Measurements from ENCODE around the gene KMT2D. TPM values are rescaled to one million over a fixed set of nuclear protein-coding genes. Genes with fewer than 3 reads are reported as not detected.

KMT2D gene
- total RNA-seq, 2 donors from 2014 or later = 68.6 to 84.2 TPM

- Mint-ChIP-seq H3K4me1 (ENCODE audit: low read depth) (peaks cover 51% of the 10 kb centered on the region), H3K36me3 (ENCODE audit: insufficient read depth in 2 of 2) (peaks cover 14 to 25% of the 10 kb centered on the region in 2 donors), H3K9me3 (no peaks in the 10 kb centered on the region), H3K27ac (no peak overlapping the region), H3K27me3 (ENCODE audit: low read depth) (no peaks in the 10 kb centered on the region), H3K4me3 (no peak overlapping the region)
- DNase-seq (no peak), ATAC-seq (replicated peaks in 1 of 2) (no peak)
Measured at GRCh38 chr12:49055092-49055491, 5.5 kb downstream of the KMT2D start.

- H3K27ac Mint-ChIP-seq = no peak overlapping the region
- no peak for ATAC-seq (replicated peaks in 1 of 2)
- no peak overlapping the region for H3K4me3 Mint-ChIP-seq
- H3K27me3 Mint-ChIP-seq (ENCODE audit: low read depth) = no peaks in the 10 kb centered on the region
- peaks cover 14 to 25% of the 10 kb centered on the region in 2 donors for H3K36me3 Mint-ChIP-seq (ENCODE audit: insufficient read depth in 2 of 2)
- H3K4me1 Mint-ChIP-seq (ENCODE audit: low read depth) = peaks cover 51% of the 10 kb centered on the region
- DNase-seq = no peak
- H3K9me3 Mint-ChIP-seq = no peaks in the 10 kb centered on the region
Measured at GRCh38 chr12:49054524-49054923, 6.1 kb downstream of the KMT2D start.

GRCh38 chr12:49054096-49054495 lies 6.5 kb downstream of the KMT2D start:
- Mint-ChIP-seq H3K27ac (no peak overlapping the region), H3K4me3 (no peak overlapping the region), H3K4me1 (ENCODE audit: low read depth) (peaks cover 51% of the 10 kb centered on the region), H3K36me3 (ENCODE audit: insufficient read depth in 2 of 2) (peaks cover 15 to 25% of the 10 kb centered on the region in 2 donors), H3K27me3 (ENCODE audit: low read depth) (no peaks in the 10 kb centered on the region), H3K9me3 (no peaks in the 10 kb centered on the region)
- DNase-seq = no peak
- no peak for ATAC-seq (replicated peaks in 1 of 2)

GRCh38 chr12:49052451-49053208 lies 8.0 kb downstream of the KMT2D start:
- Mint-ChIP-seq H3K36me3 (ENCODE audit: insufficient read depth in 2 of 2) (peaks cover 21 to 27% of the 10 kb centered on the region in 2 donors), H3K4me3 (no peak overlapping the region), H3K4me1 (ENCODE audit: low read depth) (peaks cover 36% of the 10 kb centered on the region), H3K27me3 (ENCODE audit: low read depth) (no peaks in the 10 kb centered on the region), H3K27ac (no peak overlapping the region), H3K9me3 (no peaks in the 10 kb centered on the region)
- ATAC-seq (replicated peaks in 1 of 2) (no peak), DNase-seq (no peak)

- Mint-ChIP-seq H3K4me1 (ENCODE audit: low read depth) (peaks cover 29% of the 10 kb centered on the region), H3K27ac (no peak overlapping the region), H3K4me3 (no peak overlapping the region), H3K9me3 (no peaks in the 10 kb centered on the region), H3K27me3 (ENCODE audit: low read depth) (no peaks in the 10 kb centered on the region), H3K36me3 (ENCODE audit: insufficient read depth in 2 of 2) (peaks cover 21 to 28% of the 10 kb centered on the region in 2 donors)
- ATAC-seq (replicated peaks in 1 of 2) = no peak
- no peak for DNase-seq
Measured at GRCh38 chr12:49051777-49052438, 8.7 kb downstream of the KMT2D start.

- peaks cover 23 to 28% of the 10 kb centered on the region in 2 donors for H3K36me3 Mint-ChIP-seq (ENCODE audit: insufficient read depth in 2 of 2)
Measured at GRCh38 chr12:49051373-49051764, 9.2 kb downstream of the KMT2D start.

GRCh38 chr12:49050507-49051372 lies 9.9 kb downstream of the KMT2D start:
- DNase-seq = no peak
- no peak for ATAC-seq (replicated peaks in 1 of 2)
- H3K4me1 Mint-ChIP-seq (ENCODE audit: low read depth) = peaks cover 17% of the 10 kb centered on the region
- peaks cover 25 to 28% of the 10 kb centered on the region in 2 donors for H3K36me3 Mint-ChIP-seq (ENCODE audit: insufficient read depth in 2 of 2)
- no peak overlapping the region for H3K27ac Mint-ChIP-seq
- no peaks in the 10 kb centered on the region for H3K27me3 Mint-ChIP-seq (ENCODE audit: low read depth)
- no peak overlapping the region for H3K4me3 Mint-ChIP-seq
- no peaks in the 10 kb centered on the region for H3K9me3 Mint-ChIP-seq

More at GRCh38 chr12:49051373-49051764, 9.2 kb downstream of the KMT2D start:
- ATAC-seq (replicated peaks in 1 of 2) (no peak), DNase-seq (no peak)
- Mint-ChIP-seq H3K27ac (no peak overlapping the region), H3K4me1 (ENCODE audit: low read depth) (peaks cover 23% of the 10 kb centered on the region), H3K9me3 (no peaks in the 10 kb centered on the region), H3K27me3 (ENCODE audit: low read depth) (no peaks in the 10 kb centered on the region), H3K4me3 (no peak overlapping the region)

GRCh38 chr12:49049566-49050224 lies 10.9 kb downstream of the KMT2D start:
- H3K9me3 Mint-ChIP-seq = no peaks in the 10 kb centered on the region
- no peak for ATAC-seq (replicated peaks in 1 of 2)
- H3K36me3 Mint-ChIP-seq (ENCODE audit: insufficient read depth in 2 of 2) = peaks cover 25 to 28% of the 10 kb centered on the region in 2 donors

GRCh38 chr12:49048953-49049352 lies 11.6 kb downstream of the KMT2D start:
- peaks cover 25 to 32% of the 10 kb centered on the region in 2 donors for H3K36me3 Mint-ChIP-seq (ENCODE audit: insufficient read depth in 2 of 2)
- DNase-seq (no peak), ATAC-seq (replicated peaks in 1 of 2) (no peak)
- H3K4me3 Mint-ChIP-seq = no peak overlapping the region
- H3K27ac Mint-ChIP-seq = no peak overlapping the region
- no peaks in the 10 kb centered on the region for H3K4me1 Mint-ChIP-seq (ENCODE audit: low read depth)
- H3K27me3 Mint-ChIP-seq (ENCODE audit: low read depth) = no peaks in the 10 kb centered on the region
- no peaks in the 10 kb centered on the region for H3K9me3 Mint-ChIP-seq

More at GRCh38 chr12:49049566-49050224, 10.9 kb downstream of the KMT2D start:
- H3K4me3 Mint-ChIP-seq = no peak overlapping the region
- no peak for DNase-seq
- no peaks in the 10 kb centered on the region for H3K27me3 Mint-ChIP-seq (ENCODE audit: low read depth)
- H3K27ac Mint-ChIP-seq = no peak overlapping the region
- H3K4me1 Mint-ChIP-seq (ENCODE audit: low read depth) = peaks cover 7% of the 10 kb centered on the region

- no peaks in the 10 kb centered on the region for H3K4me1 Mint-ChIP-seq (ENCODE audit: low read depth)
- H3K4me3 Mint-ChIP-seq = no peak overlapping the region
- H3K9me3 Mint-ChIP-seq = no peaks in the 10 kb centered on the region
- H3K27ac Mint-ChIP-seq = no peak overlapping the region
- peaks cover 22% of the 10 kb centered on the region in 2 donors for H3K36me3 Mint-ChIP-seq (ENCODE audit: insufficient read depth in 2 of 2)
- H3K27me3 Mint-ChIP-seq (ENCODE audit: low read depth) = no peaks in the 10 kb centered on the region
- DNase-seq (no peak), ATAC-seq (replicated peaks in 1 of 2) (no peak)
Measured at GRCh38 chr12:49046129-49046895, 14.3 kb downstream of the KMT2D start.

GRCh38 chr12:49044660-49045059 lies 15.9 kb downstream of the KMT2D start:
- no peak for ATAC-seq (replicated peaks in 1 of 2)
- H3K4me3 Mint-ChIP-seq = no peak overlapping the region
- no peaks in the 10 kb centered on the region for H3K4me1 Mint-ChIP-seq (ENCODE audit: low read depth)
- no peak for DNase-seq
- peaks cover 18 to 19% of the 10 kb centered on the region in 2 donors for H3K36me3 Mint-ChIP-seq (ENCODE audit: insufficient read depth in 2 of 2)
- H3K27me3 Mint-ChIP-seq (ENCODE audit: low read depth) = no peaks in the 10 kb centered on the region
- H3K27ac Mint-ChIP-seq = peak overlapping the region; percentile 19
- H3K9me3 Mint-ChIP-seq = no peaks in the 10 kb centered on the region

- H3K4me3 Mint-ChIP-seq = no peak overlapping the region
- DNase-seq = peak; percentile 80
- no peaks in the 10 kb centered on the region for H3K4me1 Mint-ChIP-seq (ENCODE audit: low read depth)
- H3K9me3 Mint-ChIP-seq = no peaks in the 10 kb centered on the region
- H3K27ac Mint-ChIP-seq = peak overlapping the region; percentile 6
- no peaks in the 10 kb centered on the region for H3K27me3 Mint-ChIP-seq (ENCODE audit: low read depth)
- peaks cover 16 to 18% of the 10 kb centered on the region in 2 donors for H3K36me3 Mint-ChIP-seq (ENCODE audit: insufficient read depth in 2 of 2)
- ATAC-seq (replicated peaks in 1 of 2) = peak; percentile 78 to 80
Measured at GRCh38 chr12:49043856-49044258, 16.7 kb downstream of the KMT2D start.

Data from activated T-cell treated with anti-CD3 and anti-CD28 coated beads, Interleukin-2, amount 50 U/mL, for 72 hours (primary cell).